M059J (cell line): ENCODE results near the gene MBNL2. TPM values are rescaled to one million over a fixed set of nuclear protein-coding genes. Genes with fewer than 3 reads are reported as not detected.

ENCODE experiments used
- DNase-seq: peaks from one replicate; pipeline ENCODE4 v3.0.0-alpha.2; 2012; ENCODE audit warnings: low read depth
- total RNA-seq: library from RNA; depleted of rRNA; stranded (reverse); fragments of >200 nt; shearing (Covaris generic); gene quantifications from 2 replicates; pipeline ENCODE4 v1.2.3, GENCODE V29; 2014

Gene MBNL2
- total RNA-seq, 1 experiment from 2014 or later: 72.8 TPM

DNA sequence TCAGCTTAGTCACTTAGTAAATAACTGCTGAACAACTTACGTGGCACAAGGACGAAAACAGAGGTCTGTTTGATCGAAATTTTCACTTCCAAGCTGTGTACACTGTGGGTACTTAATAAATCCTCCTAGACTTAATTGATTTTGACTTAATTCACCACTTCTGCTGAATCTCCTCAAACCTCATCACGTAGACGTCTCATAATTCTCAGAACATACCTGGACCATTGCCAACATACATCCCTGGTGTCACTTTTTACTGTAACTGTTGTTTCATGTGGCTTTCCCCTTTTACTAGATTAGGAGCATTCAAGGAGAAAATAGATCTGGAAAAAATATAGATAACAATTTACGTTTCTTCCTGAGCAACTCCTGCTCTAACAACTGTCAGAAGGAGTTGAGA, 105.0 kb downstream of the MBNL2 start:
- no peak for DNase-seq

DNA sequence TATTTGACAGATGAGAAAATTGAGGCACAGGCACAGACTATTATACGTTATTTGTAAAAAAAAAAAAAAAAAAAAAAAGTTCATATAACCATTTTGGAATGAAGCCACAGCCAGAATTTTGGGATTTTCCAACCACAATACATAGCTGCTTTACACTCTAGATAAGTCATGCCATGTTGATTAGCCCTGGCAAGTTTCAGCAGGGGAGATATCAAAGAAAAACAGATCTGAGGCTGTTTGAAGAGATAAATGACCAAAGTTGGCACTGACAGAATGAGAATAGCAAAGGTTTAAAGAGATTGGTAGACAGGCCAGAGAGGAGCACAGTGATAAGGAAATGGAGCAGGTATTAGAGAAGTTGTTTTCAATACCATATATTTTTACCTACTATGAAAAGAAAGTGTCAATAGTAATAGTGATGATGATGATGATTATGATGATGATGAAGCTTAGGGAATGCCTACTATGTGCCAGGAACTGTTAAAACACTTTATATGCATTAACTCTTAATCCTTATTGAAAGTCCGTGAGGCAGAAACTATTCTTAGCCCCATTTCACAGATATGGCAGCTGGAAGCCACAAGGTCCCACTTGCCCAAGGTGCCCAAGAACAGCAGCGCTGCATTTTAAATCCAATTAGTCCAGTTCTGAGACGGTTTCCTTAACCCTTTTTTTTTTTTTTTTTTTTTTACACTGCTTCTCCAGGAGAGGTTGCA, 105.5 kb downstream of the MBNL2 start:
- DNase-seq: peak; percentile 51

DNA sequence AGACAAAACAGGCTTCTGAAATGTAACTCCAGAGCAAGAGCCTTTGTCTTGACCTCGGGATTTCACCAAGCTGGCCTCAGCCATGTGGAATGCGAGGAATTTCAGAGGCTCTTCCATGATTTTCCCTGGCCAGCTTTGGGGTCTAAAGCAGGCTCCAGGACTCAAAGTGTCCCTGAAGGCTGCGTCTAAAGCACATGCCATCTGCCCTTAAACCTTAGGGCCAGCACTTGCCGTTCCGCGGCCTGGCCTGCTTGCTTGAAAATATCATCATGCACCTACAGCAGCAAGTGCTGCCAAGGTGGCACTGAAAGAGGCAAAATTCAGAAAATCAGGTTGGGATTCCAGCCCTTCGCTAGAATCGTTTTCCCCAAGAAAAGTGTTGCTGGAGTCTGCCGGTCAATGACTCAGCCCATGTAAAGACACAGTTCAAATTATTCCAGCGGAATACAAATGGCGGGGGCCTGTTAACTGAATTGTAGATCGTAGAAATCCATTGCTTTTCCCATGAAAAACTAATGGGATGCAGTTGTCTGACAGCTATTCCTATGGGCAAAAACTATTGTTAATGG, 106.2 kb downstream of the MBNL2 start:
- DNase-seq: peak; percentile 75

DNA sequence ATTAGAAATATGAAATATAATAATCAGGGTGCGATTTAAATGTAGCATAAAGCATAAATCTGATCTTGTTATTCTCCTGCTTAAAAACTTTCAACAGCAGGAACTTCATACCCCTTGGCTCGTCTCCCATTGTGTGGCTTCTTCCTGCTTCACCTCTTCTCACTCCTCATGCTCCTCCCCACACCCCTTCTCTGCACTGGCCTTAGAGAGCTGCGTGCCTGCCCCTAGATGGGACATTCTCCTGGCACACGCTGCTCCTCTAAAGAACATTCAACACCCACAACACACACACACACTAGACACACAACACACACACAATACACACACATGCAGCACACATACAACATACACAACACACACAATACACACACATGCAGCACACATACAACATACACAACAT, 107.2 kb downstream of the MBNL2 start:
- DNase-seq: peak; percentile 45

DNA sequence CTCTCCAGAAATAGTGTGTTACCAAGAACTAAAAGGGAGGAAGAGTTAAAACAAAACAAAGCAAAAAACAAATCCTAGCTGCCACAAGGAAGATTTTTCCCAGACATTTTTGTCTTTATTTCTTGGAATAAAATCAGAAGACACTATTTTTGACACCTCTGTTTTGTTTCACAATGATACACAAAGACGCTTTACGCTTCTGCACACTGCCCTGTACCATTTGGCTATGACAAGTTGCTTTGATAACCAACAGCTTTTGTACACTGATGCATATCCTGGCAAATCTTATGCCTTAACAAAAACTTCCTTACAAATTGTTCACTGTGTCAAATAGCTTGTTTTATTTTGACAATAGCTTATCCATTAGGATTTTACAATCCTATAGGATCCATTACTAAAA, 108.3 kb downstream of the MBNL2 start:
- no peak for DNase-seq

DNA sequence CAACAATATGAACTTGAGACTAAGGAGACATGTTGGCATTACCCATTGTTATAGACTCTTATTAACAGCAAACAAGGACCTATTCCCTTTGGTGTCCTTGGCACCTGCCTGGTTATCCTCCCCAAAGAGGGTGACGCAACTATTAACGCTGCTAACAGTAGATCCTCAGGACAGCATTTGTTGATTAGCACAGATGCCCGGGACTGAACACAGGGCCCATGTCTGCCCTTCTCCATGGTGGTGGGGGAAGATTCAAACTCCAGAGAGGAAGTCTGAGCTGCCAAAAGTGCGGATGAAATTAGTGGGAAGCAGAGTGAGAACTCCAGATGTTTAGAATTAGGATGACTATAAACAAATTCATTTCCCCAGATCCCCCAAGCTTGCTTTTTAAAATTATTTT, 110.6 kb downstream of the MBNL2 start:
- DNase-seq: no peak

DNA sequence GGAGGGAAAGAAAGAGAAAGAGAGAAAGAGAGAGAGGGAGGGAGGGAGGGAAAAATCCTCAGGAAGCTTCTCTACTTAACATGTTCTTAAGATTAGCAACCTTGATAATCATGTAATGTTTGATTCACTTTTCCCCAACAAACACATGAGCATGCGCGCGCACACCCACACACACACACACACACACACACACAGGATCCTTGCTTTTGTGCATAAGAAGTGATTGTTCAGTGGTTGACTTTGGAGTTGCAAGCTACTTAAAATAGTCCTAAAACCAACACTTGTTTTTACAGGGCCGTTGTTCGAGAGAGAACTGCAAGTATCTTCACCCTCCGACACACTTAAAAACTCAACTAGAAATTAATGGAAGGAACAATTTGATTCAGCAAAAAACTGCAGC, 111.8 kb downstream of the MBNL2 start:
- DNase-seq: no peak

DNA sequence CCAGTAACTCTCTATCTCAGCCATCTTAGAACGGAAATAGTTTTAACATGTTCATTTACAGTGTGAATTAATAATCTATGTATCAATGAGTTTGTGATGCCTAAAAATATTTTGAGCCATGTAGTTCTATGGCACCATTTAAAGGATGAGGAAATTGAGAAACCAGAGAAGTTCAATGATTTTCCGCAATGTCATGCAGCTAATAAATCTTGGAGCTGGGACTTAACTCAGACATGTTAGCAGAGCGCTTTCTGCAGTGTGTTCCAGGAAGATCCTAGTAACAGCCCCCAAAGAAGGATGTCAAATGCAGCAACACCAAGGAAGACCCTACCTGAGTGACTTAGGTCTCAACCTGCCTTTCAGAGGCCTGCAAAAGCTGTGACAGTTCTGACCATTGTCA, 112.6 kb downstream of the MBNL2 start:
- no peak for DNase-seq

DNA sequence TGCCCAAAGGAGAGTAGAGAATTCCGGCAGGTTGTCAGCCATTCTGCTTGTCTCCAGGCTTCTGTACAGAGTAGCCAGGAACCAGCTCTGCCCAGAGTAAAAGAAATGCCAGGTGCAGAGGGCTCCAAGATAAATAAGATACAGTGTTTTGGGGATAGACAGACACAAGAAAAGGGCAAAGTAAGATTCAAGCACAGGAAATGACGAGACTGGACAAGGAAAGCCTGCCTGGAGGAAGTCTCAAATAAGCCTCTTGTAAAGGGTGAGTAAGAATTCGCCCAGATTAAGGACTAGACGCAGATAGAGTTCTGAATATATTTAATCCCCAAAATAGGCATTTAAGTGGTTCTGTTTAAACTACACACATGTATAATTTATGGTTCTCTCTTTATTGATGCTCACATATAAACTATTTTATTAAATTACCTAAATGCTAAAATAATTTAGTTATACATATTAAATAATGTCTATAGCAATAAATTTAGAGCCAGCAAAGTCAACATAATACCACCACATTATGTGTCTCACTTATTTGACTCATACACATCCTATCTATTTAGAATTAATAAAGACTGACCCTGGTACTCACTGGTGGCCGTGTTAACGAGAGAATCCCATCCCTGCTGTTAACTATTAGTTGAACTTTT, 113.5 kb downstream of the MBNL2 start:
- no peak for DNase-seq

DNA sequence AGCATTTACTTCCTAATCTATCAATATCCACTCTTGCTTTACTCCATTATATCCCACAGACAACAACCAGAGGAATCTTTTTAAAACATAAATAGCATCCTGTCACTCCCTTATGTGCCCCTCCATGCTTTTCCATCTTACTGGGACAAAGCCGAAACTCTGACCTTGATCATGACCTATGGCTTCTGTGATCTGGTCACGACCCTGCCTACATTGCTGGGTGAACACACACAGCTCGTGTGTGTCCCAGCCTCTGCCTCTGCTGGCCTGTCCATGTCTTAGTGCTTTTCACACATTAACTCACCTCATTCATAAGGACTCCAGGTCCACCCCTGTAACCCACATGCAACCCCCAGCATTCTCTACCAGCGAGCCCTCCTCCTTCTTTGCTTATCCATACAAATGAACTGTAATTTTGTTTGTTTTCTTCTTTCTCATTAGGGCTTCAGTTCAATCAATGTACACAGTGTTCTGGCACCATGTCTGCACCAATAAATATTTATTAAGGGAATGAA, 115.9 kb downstream of the MBNL2 start:
- DNase-seq: no peak

DNA sequence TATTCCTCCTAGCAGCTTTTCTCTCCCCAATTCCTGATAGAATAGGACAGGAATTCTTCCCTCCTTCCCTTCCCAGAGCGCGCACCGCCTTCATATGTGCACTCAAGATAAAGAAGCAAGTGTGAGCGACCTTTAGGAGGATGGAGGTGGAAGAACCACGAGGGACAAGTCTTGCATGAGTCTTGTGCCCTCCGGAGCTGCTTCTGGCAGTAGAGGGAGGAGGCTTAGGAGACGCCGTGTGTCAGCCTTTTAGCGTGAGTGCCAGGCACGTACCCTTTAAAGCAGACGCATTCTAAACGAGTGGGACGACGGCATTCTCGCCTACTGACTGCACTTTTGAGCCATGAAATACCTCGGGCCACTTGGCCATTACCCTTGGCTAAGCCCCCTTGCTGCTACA, 116.4 kb downstream of the MBNL2 start:
- DNase-seq: no peak

DNA sequence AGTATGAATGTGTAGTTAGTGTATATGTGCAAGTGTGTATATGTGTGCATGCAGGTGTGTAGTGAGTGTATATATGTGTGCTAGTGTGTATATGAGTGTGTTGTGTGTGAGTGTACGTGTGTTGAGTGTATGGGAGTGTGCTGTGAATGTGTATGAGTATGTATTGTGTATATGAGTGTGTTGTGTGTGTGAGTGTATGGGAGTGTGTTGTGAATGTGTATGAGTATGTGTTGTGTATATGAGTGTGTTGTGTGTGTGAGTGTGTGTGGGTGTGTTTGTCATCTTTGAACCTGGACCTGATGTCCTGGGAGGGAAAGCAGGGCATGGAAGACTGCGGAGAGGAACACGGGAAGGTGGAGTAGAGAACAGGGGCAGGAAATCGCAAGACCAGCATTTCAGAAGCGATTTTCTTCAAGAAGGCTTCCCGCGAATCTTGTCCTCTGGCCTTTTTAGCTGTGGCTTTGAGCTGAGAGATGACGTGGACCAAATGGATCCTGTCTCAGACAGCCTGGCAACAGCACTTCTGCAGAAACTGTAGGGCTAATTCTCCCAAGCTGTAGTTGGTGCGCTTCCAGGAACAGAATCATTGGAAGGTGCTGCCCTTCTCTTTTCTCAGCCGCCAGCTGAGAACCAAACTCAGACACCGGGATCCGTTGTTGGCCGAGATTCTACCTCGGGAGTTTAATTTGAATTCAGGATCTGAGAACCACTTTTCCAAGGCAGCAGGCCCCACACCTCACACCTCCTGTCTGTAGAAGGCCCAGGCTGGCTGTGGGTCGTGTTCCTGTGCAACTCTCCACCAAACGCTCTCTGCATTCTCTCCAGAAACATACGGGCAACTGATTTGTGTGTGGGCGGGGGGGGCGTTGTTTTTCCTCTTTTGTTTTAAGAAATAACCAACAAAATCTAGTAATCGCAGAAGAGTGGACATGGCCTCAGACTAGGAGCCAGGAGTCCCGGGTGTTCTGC, 117.2 kb downstream of the MBNL2 start:
- peak; percentile 95 for DNase-seq

DNA sequence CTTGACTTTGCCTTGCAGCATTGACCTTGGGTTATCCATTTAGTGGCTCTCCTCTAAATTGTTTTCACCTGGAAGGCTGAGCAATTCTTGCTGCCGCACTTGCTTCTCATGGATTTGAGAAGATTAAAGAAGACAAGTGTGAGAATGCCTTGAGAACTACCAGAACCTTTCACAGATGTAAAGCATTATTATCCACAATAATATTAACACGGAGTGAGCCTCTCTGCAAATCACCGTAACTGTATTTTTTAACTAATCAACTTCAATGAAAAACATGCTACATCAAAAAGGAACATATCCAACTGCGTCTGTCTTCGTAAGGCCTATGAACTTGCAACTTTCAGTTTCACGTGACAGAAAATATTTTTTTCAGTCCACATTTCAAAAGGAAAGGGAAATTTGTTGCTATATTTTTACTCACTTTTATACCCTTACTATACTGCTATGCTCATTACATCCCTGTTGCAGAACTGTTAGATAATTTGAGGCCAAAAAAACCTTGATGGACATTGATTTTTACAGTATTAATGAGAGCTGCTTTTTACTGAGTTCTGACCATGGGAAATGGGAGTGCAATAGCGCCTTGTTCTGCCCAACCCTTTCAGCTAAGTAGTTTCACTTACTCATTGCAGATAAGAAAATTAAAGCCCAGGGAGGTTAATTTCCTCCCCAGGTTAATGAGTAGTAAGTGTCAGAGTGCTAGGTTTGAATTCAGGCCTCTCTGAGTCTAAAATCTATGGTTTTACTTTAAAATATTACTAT, 118.0 kb downstream of the MBNL2 start:
- DNase-seq: no peak

DNA sequence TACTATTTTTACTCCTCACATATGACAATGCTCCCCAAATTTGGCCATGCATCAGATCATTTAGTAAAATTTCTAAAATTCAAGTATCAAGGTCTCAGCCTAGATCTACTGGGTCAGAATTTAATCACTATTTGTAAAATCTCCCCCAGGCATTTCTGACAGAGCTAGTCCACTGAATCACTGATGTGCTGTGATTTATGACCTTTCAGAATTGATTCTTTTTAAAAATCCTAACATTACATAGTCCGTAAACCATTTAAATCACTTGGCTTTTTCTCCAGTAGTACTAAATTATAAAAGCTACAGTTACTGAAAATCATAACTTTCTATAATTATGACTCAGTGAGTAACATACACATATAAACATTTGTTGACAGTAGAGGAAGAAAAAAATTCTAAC, 119.0 kb downstream of the MBNL2 start:
- DNase-seq: peak; percentile 54

DNA sequence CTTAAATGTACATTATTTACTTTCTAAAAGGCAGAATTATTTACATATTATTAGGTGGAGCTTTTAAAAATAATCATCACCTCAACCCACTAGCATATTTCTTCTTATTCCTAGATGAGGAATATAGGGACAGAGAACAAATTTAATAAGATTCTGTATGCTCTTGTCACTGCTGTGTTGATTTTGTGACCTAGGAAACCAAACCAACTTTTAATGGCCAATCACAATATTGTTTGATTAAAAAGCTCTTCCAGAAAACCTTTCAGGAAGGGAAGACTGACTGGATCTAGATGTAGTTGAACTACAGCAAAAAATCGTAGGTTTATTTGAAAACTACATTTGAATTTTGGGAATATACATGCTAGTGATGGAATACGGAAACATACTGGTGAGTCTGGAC, 120.0 kb downstream of the MBNL2 start:
- peak; percentile 22 for DNase-seq

DNA sequence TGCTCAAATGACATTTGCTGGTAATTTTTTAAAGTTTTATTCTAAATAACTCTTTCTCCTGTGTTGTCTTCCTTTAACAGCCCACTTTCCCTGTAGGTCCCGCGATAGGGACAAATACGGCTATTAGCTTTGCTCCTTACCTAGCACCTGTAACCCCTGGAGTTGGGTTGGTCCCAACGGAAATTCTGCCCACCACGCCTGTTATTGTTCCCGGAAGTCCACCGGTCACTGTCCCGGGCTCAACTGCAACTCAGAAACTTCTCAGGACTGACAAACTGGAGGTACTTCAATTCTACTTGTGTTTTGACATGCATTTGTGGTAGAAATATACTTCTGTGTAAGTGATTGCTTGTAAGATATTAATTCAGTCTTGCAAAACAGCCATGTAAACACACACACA, 120.8 kb downstream of the MBNL2 start:
- no peak for DNase-seq

DNA sequence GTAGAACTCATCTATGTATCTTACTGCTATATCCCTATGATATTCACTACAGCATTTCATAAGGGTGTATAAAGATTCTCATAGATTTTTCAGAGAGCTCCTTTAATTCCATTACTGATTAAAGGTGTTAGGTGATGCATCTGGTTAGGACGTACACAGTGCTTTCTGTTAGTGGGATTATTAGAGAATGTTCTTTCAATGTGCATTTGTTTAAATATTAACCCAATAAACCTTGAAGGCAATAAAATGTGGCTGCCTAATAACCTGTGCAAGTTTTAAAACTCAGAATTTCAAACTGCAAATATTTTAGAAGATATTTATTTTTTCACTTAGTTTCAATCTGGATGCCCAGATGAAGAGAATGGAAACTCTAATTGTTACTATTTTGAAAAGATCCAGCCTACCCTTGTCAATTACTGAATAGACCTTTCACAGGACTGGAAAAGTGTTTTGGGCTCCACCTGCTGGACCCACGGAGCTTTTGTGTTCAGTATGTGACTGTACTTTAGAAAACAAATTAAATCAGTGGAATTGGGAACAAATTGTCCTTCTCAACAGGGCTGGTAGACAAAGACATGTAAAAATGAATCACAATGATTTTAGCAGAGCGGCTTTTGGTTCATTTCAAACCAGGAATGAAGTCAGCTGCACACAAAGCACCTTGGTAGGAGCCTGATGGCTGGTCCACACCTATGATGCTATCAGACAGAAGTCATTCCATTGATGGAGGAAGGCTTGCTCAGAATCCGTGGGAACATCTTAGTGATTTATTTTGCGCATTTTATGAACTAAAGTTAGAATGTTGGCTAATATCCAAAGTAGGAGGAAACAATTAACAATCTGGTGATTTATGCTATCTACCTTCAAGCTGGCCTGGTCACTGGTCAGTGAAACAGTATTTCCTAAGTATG, 122.4 kb downstream of the MBNL2 start:
- DNase-seq: peak; percentile 67

DNA sequence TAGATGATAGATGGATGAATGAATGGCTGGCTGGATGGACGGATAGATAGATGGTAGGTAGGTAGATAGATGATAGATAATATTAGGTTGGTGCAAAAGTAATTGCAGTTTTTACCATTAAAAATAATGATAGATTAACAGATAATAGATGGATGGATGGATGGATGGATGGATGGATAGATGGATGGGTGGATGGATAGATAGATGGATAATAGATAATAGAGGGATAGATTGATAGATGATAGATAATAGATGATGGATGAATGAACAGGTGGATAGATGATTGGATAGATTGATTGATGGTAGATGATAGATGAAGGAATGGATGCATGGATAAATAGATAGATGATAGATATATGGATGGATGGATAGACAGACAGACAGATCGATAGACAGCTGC, 124.0 kb downstream of the MBNL2 start:
- no peak for DNase-seq

DNA sequence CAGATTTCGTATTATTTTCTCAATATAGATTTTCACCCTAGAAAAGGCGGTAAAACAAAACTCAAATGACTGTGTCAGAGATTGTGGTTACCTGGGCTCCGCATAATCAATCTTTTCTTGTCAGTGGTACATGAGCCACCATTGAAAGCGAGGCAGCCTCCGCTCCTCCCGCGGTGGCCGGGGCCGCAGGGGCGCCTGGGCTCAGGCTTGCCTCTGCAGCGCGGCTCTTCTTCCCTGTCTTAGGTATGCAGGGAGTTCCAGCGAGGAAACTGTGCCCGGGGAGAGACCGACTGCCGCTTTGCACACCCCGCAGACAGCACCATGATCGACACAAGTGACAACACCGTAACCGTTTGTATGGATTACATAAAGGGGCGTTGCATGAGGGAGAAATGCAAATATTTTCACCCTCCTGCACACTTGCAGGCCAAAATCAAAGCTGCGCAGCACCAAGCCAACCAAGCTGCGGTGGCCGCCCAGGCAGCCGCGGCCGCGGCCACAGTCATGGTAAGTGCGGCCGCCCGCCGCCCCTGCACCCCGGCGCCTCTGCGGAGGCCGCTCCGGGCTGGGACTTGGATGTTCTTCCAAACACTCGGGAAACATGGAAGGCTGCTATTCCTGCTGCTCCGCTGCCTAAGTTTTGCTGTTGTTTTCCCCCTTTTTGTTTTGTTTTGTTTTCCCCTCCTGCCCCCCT, 124.6 kb downstream of the MBNL2 start:
- no peak for DNase-seq
